GM15510 (cell line): ENCODE results near the gene RSRC1.

ENCODE experiments used
- POLR2A ChIP-seq: IDR thresholded peaks from 3 replicates; pipeline ENCODE4 v1.6.1; 2011; ENCODE audit warnings: borderline replicate concordance; ENCODE audit not compliant: insufficient read length; ENCODE audit errors: extremely low read depth

The RSRC1 gene

GRCh38 chr3:158430448-158430847 is 320.6 kb downstream of the RSRC1 start:
- no peak for TF ChIP-seq POLR2A

- TF ChIP-seq POLR2A, result no peak
Observed at GRCh38 chr3:158430968-158431367, 321.1 kb downstream of the RSRC1 start.

- no peak for TF ChIP-seq POLR2A
Observed at GRCh38 chr3:158431829-158432228, 321.9 kb downstream of the RSRC1 start.

GRCh38 chr3:158434412-158435038 is 324.6 kb downstream of the RSRC1 start:
- TF ChIP-seq POLR2A, result no peak

- no peak for TF ChIP-seq POLR2A
Observed at GRCh38 chr3:158443632-158444031, 333.7 kb downstream of the RSRC1 start.

- TF ChIP-seq POLR2A, result no peak
Observed at GRCh38 chr3:158447408-158447807, 337.5 kb downstream of the RSRC1 start.

- TF ChIP-seq POLR2A, result no peak
Observed at GRCh38 chr3:158451405-158452055, 341.6 kb downstream of the RSRC1 start.

- no peak for TF ChIP-seq POLR2A
Observed at GRCh38 chr3:158452334-158452733, 342.4 kb downstream of the RSRC1 start.

- no peak for TF ChIP-seq POLR2A
Observed at GRCh38 chr3:158453004-158453403, 343.1 kb downstream of the RSRC1 start.

- no peak for TF ChIP-seq POLR2A
Observed at GRCh38 chr3:158453865-158454264, 344.0 kb downstream of the RSRC1 start.

GRCh38 chr3:158455406-158455805 is 345.5 kb downstream of the RSRC1 start:
- no peak for TF ChIP-seq POLR2A

GRCh38 chr3:158456114-158456513 is 346.2 kb downstream of the RSRC1 start:
- no peak for TF ChIP-seq POLR2A

- no peak for TF ChIP-seq POLR2A
Observed at GRCh38 chr3:158458464-158458863, 348.6 kb downstream of the RSRC1 start.

- TF ChIP-seq POLR2A, result no peak
Observed at GRCh38 chr3:158460926-158461325, 351.0 kb downstream of the RSRC1 start.

- TF ChIP-seq POLR2A, result no peak
Observed at GRCh38 chr3:158463556-158463955, 353.7 kb downstream of the RSRC1 start.

GRCh38 chr3:158465074-158465473 is 355.2 kb downstream of the RSRC1 start:
- no peak for TF ChIP-seq POLR2A

- TF ChIP-seq POLR2A, result no peak
Observed at GRCh38 chr3:158470944-158471638, 361.2 kb downstream of the RSRC1 start.
